ENCODE measurements around the gene REPIN1. TPM values are rescaled to one million over a fixed set of nuclear protein-coding genes. Genes with fewer than 3 reads are reported as not detected.
A peak's percentile ranks its signal among the peaks of the same experiment; 100 is the strongest.

Gene REPIN1
- total and polyA plus RNA-seq, 2 experiments from 2014 or later = 79.1 to 107 TPM

DNA sequence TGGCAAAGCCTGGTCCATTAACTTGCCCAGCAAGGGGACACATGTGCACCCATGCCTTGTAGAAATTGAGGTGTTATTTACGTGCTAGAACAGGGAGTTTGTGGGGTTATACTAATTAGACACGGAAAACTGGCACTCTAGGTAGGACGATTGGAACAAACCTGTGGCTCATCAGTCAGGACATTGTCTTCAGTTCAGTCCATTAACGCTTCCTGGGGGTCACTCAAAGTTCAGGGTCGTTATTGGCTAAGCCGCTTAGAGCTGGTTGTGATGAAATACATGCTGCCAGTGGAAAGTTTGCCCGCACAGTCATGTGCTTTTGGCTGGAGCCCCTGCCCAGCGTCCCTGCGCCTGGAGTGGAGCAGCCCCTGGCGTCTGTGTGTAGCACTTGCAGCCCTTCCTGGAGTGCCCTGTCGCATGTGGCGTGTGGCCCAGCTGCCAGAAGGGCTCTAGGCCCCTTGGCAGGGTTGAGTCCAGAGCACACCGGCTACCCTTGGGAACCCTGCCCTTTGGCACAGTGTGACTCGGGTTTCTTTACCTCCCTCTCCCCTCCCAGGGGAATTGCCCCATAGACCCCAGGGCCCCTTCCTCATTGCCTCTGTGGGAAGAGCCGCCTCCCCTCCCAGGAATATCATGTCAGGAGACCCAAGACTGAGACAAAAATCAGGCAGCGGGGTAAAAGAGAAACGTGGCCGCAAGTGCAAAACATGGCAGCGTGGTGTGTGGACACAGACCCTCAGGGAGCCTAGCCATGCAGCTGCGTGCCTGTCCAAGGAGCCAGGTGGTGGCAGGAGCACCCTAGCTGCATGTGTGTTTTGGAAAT is 20.3 kb downstream of the REPIN1 start:
- no peaks in the 10 kb centered on the region for H3K9me3 ChIP-seq (ENCODE audit: low read depth)
- peaks cover 7% of the 10 kb centered on the region for H3K79me2 ChIP-seq
- H3K9me2 ChIP-seq (replicated peaks; ENCODE audit: insufficient read depth) = no peaks in the 10 kb centered on the region
- peaks cover 10% of the 10 kb centered on the region for H3K4me1 ChIP-seq (ENCODE audit: insufficient read depth)
- no peak overlapping the region for H3K4me2 ChIP-seq
- DNase-seq (ENCODE audit: low spot score) = peak; percentile 81
- peak overlapping the region; percentile 55 for H3K27ac ChIP-seq
- WGBS (ENCODE audit: low lambda C conversion rate, missing lambda C conversion rate) = 65% methylated on average over 20 of the region's 20 CpGs
- no peaks in the 10 kb centered on the region for H3K27me3 ChIP-seq
- no peaks in the 10 kb centered on the region for H3K36me3 ChIP-seq (replicated peaks; ENCODE audit: insufficient read depth, low read depth)
- TF ChIP-seq EZH2phosphoT487 (IDR thresholded peaks at IDR 0.05; ENCODE audit: low read depth, severe bottlenecking, unreplicated experiment) (no peak), EZH2 (IDR thresholded peaks at IDR 0.05; ENCODE audit: borderline replicate concordance) (no peak), CTCF (IDR thresholded peaks at IDR 0.05; ENCODE audit: poor library complexity) (peak; percentile 52)
- no peak overlapping the region for H2AFZ ChIP-seq
- no peaks in the 10 kb centered on the region for H4K20me1 ChIP-seq (ENCODE audit: insufficient read depth, poor library complexity, severe bottlenecking)
- H3K4me3 ChIP-seq = no peak overlapping the region

- Histone ChIP-seq H2AFZ (no peak overlapping the region), H4K20me1 (ENCODE audit: insufficient read depth, poor library complexity, severe bottlenecking) (no peaks in the 10 kb centered on the region), H3K27ac (peak overlapping the region; percentile 23), H3K4me3 (no peak overlapping the region), H3K4me2 (no peak overlapping the region), H3K4me1 (ENCODE audit: insufficient read depth) (peaks cover 5% of the 10 kb centered on the region), H3K9me3 (ENCODE audit: low read depth) (no peaks in the 10 kb centered on the region), H3K36me3 (replicated peaks; ENCODE audit: insufficient read depth, low read depth) (no peaks in the 10 kb centered on the region), H3K27me3 (no peaks in the 10 kb centered on the region), H3K9me2 (replicated peaks; ENCODE audit: insufficient read depth) (no peaks in the 10 kb centered on the region), H3K79me2 (peaks cover 7% of the 10 kb centered on the region)
- 87% methylated on average over 5 of the region's 5 CpGs for WGBS (ENCODE audit: low lambda C conversion rate, missing lambda C conversion rate)
- DNase-seq (ENCODE audit: low spot score) = no peak
- TF ChIP-seq EZH2phosphoT487 (IDR thresholded peaks at IDR 0.05; ENCODE audit: low read depth, severe bottlenecking, unreplicated experiment) = no peak
- TF ChIP-seq CTCF (IDR thresholded peaks at IDR 0.05; ENCODE audit: poor library complexity) = no peak
- TF ChIP-seq EZH2 (IDR thresholded peaks at IDR 0.05; ENCODE audit: borderline replicate concordance) = no peak
Observed at GRCh38 chr7:150389532-150389816, 20.9 kb downstream of the REPIN1 start.

DNA sequence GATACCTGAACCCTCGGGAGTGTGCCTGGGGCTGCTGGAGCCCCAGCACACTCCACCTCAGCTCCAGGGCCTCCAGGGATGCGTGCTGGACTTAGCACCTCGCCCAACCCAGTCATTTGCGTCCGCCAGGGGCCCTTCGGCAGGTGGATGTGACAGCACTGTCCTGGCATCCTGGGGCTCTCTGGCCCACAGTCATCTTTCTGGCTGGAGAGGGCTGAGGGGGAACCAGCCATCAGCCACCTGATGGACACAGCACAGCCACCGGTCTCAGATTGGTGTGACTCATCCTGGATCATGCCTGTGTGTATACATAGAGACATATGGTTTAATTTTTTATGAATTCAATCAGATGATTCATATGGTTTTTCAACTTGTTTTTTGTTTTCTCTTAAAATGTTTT is 21.6 kb downstream of the REPIN1 start:
- H3K9me2 ChIP-seq (replicated peaks; ENCODE audit: insufficient read depth) = no peaks in the 10 kb centered on the region
- H2AFZ ChIP-seq = no peak overlapping the region
- H3K27me3 ChIP-seq = no peaks in the 10 kb centered on the region
- H3K4me2 ChIP-seq = no peak overlapping the region
- no peaks in the 10 kb centered on the region for H3K9me3 ChIP-seq (ENCODE audit: low read depth)
- 96% methylated on average over 7 of the region's 7 CpGs for WGBS (ENCODE audit: low lambda C conversion rate, missing lambda C conversion rate)
- no peak for DNase-seq (ENCODE audit: low spot score)
- peaks cover 4% of the 10 kb centered on the region for H3K79me2 ChIP-seq
- TF ChIP-seq CTCF (IDR thresholded peaks at IDR 0.05; ENCODE audit: poor library complexity) = no peak
- no peak overlapping the region for H3K4me3 ChIP-seq
- H3K4me1 ChIP-seq (ENCODE audit: insufficient read depth) = peaks cover 5% of the 10 kb centered on the region
- H4K20me1 ChIP-seq (ENCODE audit: insufficient read depth, poor library complexity, severe bottlenecking) = no peaks in the 10 kb centered on the region
- no peaks in the 10 kb centered on the region for H3K36me3 ChIP-seq (replicated peaks; ENCODE audit: insufficient read depth, low read depth)
- H3K27ac ChIP-seq = no peak overlapping the region
